Endothelial cell of umbilical vein (primary cell): ENCODE results near the gene METAP1. TPM values are rescaled to one million over a fixed set of nuclear protein-coding genes. Genes with fewer than 3 reads are reported as not detected.

Experiments used
- BruUV-seq: library from RNA; stranded (reverse); fragments of 400-500 nt; replicated peaks from 2 replicates; lab custom pipeline; 2021; lab: Mats Ljungman, UMichigan
- CTCF ChIA-PET: fragments of 300-600, 350-600 bp; sonication (Branson Sonifier 250); formaldehyde crosslinking; loops from one replicate; lab custom pipeline; 2021; ENCODE audit warnings: antibody characterized with exemption, inconsistent platforms; lab: Charles Lee
- POLR2A ChIA-PET: fragments of 300-600, 350-600 bp; sonication (Branson Sonifier 250); formaldehyde crosslinking; loops from one replicate; lab custom pipeline; 2021; ENCODE audit warnings: antibody characterized with exemption, inconsistent platforms; lab: Charles Lee
- DNase-seq: peaks from one replicate; pipeline ENCODE4 v3.0.0-alpha.2; 2011; ENCODE audit warnings: low read depth, low spot score
- FAIRE-seq: peaks from 2 replicates; lab custom pipeline; 2011; peaks lifted over from hg19 to GRCh38; lab: Jason Lieb, UNC
- H2AFZ ChIP-seq: 2 replicates; pipeline ENCODE4 v1.6.0; 2012; ENCODE audit warnings: low read depth, low read length, control low read depth, inconsistent platforms
- H3K27ac ChIP-seq: 2 replicates; pipeline ENCODE4 v1.5.1; 2011; ENCODE audit warnings: low read depth, mild to moderate bottlenecking, control low read depth, low read length, moderate library complexity; ENCODE audit not compliant: insufficient read depth
- H3K27me3 ChIP-seq, 2 experiments: 2 replicates each; pipeline versions ENCODE4 v1.6.0 to v1.6.1; 2011; ENCODE audit warnings: low read length in 2 of 2, mixed read lengths in 1 of 2; ENCODE audit not compliant: control insufficient read depth in 2 of 2, insufficient read depth in 2 of 2
- H3K36me3 ChIP-seq, 2 experiments: 2 replicates in 1 of 2; 3 replicates in 1 of 2; pipeline ENCODE4 v1.5.1; 2011; ENCODE audit warnings: low read length in 2 of 2, mild to moderate bottlenecking in 1 of 2, moderate library complexity in 1 of 2; ENCODE audit not compliant: control insufficient read depth in 2 of 2, insufficient read depth in 2 of 2; ENCODE audit errors: extremely low read depth in 1 of 2
- H3K4me1 ChIP-seq: 3 replicates; pipeline ENCODE4 v1.5.1; 2011; ENCODE audit warnings: mild to moderate bottlenecking, low read length; ENCODE audit not compliant: control insufficient read depth, insufficient read depth; ENCODE audit errors: extremely low read depth
- H3K4me2 ChIP-seq: 2 replicates; pipeline ENCODE4 v1.6.1; 2011; ENCODE audit warnings: low read length, control low read depth, mixed read lengths; ENCODE audit not compliant: insufficient read depth
- H3K4me3 ChIP-seq, 3 experiments: fragments of 200-600 bp in 1 of 3; sonication (generic), shearing (Covaris generic) in 1 of 3; replicated peaks in 1 of 3; 2 replicates each; pipeline ENCODE4 v1.5.1; 2011 to 2016; ENCODE audit warnings: control low read depth in 3 of 3, low read length in 3 of 3, mild to moderate bottlenecking in 2 of 3, inconsistent platforms in 1 of 3, low read depth in 1 of 3, moderate library complexity in 1 of 3; ENCODE audit not compliant: insufficient read depth in 1 of 3
- H3K79me2 ChIP-seq: 2 replicates; pipeline ENCODE4 v1.6.0; 2012; ENCODE audit warnings: low read length, inconsistent platforms; ENCODE audit not compliant: control insufficient read depth, insufficient read depth
- H3K9ac ChIP-seq: replicated peaks from 2 replicates; pipeline ENCODE3; 2011; ENCODE audit warnings: low read length, control low read depth; ENCODE audit not compliant: insufficient read depth; ENCODE audit errors: extremely low read depth
- H3K9me1 ChIP-seq: replicated peaks from 3 replicates; pipeline ENCODE4 v1.6.0; 2011; ENCODE audit warnings: mild to moderate bottlenecking, low read length; ENCODE audit not compliant: control insufficient read depth, insufficient read depth; ENCODE audit errors: extremely low read depth
- H3K9me3 ChIP-seq: replicated peaks from 2 replicates; pipeline ENCODE4 v1.5.1; 2012; ENCODE audit warnings: low read length, inconsistent platforms; ENCODE audit not compliant: control insufficient read depth, insufficient read depth
- H4K20me1 ChIP-seq: replicated peaks from 2 replicates; pipeline ENCODE3; 2011; ENCODE audit warnings: mild to moderate bottlenecking, low read length; ENCODE audit not compliant: control insufficient read depth, insufficient read depth; ENCODE audit errors: extremely low read depth
- CTCF ChIP-seq, 2 donors: IDR thresholded peaks; 1 replicate in 1 of 2; 2 replicates in 1 of 2; pipeline ENCODE4 v1.5.1; 2011; ENCODE audit warnings: low read length in 2 of 2, mild to moderate bottlenecking in 2 of 2, moderate library complexity in 2 of 2, control low read depth in 1 of 2, inconsistent platforms in 1 of 2, low read depth in 1 of 2; ENCODE audit not compliant: insufficient read depth in 1 of 2; ENCODE audit errors: extremely low read depth in 1 of 2
- MYC ChIP-seq: IDR thresholded peaks from one replicate; pipeline ENCODE4 v1.6.1; 2011; ENCODE audit warnings: mild to moderate bottlenecking, low read depth, low read length
- dilution Hi-C: fragments of 300-500 bp; cut with MboI; formaldehyde crosslinking; loops from one replicate; pipeline ENCODE4 v1.15.0; 2019; ENCODE audit warnings: low sequenced_read_pairs; ENCODE audit not compliant: extremely low pct_ligation_motif_present
- intact Hi-C: fragments of 100-400 bp; cut with micrococcal nuclease; formaldehyde crosslinking; loops from one replicate; pipeline ENCODE4 v1.10.0; 2022
- polyA plus RNA-seq, 4 experiments: library from polyadenylated mRNA; depleted of rRNA in 3 of 4; stranded (reverse) in 3 of 4; unstranded in 1 of 4; fragments of >200 nt; gene quantifications; 2 replicates each; pipeline versions ENCODE4 v1.2.1 to v1.2.3, GENCODE V29; 2011 to 2012; ENCODE audit warnings: missing spikeins in 1 of 4
- total RNA-seq: library from RNA; stranded (reverse); gene quantifications from 2 replicates; pipeline ENCODE4 v1.2.3, GENCODE V29; 2021
- TF ChIP-seq, protein P1 (sequence below): IDR thresholded peaks from 2 replicates; pipeline ENCODE4 v1.6.1; 2011; ENCODE audit not compliant: insufficient read depth, insufficient read length

Gene METAP1
- total and polyA plus RNA-seq, 2 donors (not counting 3 experiments of a cell fraction or from before 2014, with no cell fraction given): 26.4 to 39.8 TPM

GRCh38 chr4:99102634-99103033 is 107.1 kb downstream of the METAP1 start:
- intact Hi-C loops: no loop called here
- Histone ChIP-seq H3K4me2 (no peak overlapping the region), H3K9ac (no peak overlapping the region)

More at GRCh38 chr4:99102634-99103033, 107.1 kb downstream of the METAP1 start:
- no peak for DNase-seq
- H3K27ac ChIP-seq: no peak overlapping the region
- H3K9me3 ChIP-seq: no peaks in the 10 kb centered on the region
- TF ChIP-seq MYC: no peak
- no peak for TF ChIP-seq CTCF (IDR thresholded peaks at IDR 0.05; ENCODE audit: extremely low read depth in 1 of 2, insufficient read depth in 1 of 2, low read depth in 1 of 2, low read length in 2 of 2)
- TF ChIP-seq, protein P1, sequence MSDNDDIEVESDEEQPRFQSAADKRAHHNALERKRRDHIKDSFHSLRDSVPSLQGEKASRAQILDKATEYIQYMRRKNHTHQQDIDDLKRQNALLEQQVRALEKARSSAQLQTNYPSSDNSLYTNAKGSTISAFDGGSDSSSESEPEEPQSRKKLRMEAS: no peak
- no peaks in the 10 kb centered on the region for H3K79me2 ChIP-seq
- no peaks in the 10 kb centered on the region for H3K27me3 ChIP-seq
- ChIA-PET CTCF (no interaction called here), POLR2A (no interaction called here)
- FAIRE-seq: no peak
- H3K4me1 ChIP-seq: peaks cover 4% of the 10 kb centered on the region
- no peak overlapping the region for H3K4me3 ChIP-seq
- H2AFZ ChIP-seq: no peak overlapping the region
- dilution Hi-C loops: no loop called here
- no peaks in the 10 kb centered on the region for H3K9me1 ChIP-seq
- no TSS peak for BruUV-seq
- H3K36me3 ChIP-seq: no peaks in the 10 kb centered on the region
- H4K20me1 ChIP-seq: no peaks in the 10 kb centered on the region
